ENCODE measurements around the gene INAVA. TPM values are rescaled to one million over a fixed set of nuclear protein-coding genes. Genes with fewer than 3 reads are reported as not detected.

Gene INAVA
- total RNA-seq (under 1 TPM in 4 of 9 donors, not detected in 5; 0.14 to 0.46 (median 0.22) TPM), polyA plus RNA-seq (under 1 TPM in 2 of 3 donors, not detected in 1; 0.03 to 0.24 TPM)
- long read RNA-seq, donor 1, result 0 reads
- long read RNA-seq, donor 2, result 0 reads
- long read RNA-seq, donor 3, result 0 reads
- long read RNA-seq, donor 4, result 0 reads
- long read RNA-seq, donor 5, full-length matches to known transcripts, result 1 of 1 reads
- long read RNA-seq, donor 5, partial matches to known transcripts, result 0 of 1 reads
- long read RNA-seq, donor 5, other reads (novel, unspliced or antisense), result 0 of 1 reads
- long read RNA-seq, donor 6, result 0 reads
- long read RNA-seq, donor 7, result 0 reads
- long read RNA-seq, donor 8, result 0 reads
- long read RNA-seq, donor 9, result 0 reads
- long read RNA-seq, donor 10, result 0 reads

- H3K27ac ChIP-seq, result no peak within 1 kb of the TSS
- H3K27me3 ChIP-seq, result peaks cover 16% of the 10 kb centered on the region
- no peaks in the 10 kb centered on the region for H3K9me3 ChIP-seq (replicated peaks in 1 of 3)
- H3K36me3 ChIP-seq (replicated peaks in 1 of 2), result no peaks in the 10 kb centered on the region
- H3K4me3 ChIP-seq, result no peak within 1 kb of the TSS
- peaks cover 4 to 9% of the 10 kb centered on the region in 2 donors for H3K4me1 ChIP-seq (replicated peaks in 1 of 2)
- WGBS, 4 donors, result 85 to 92% (median 91%) methylated on average over 8 to 15 of the region's 15 CpGs
- TF ChIP-seq POLR2A (IDR thresholded peaks at IDR 0.05), result no peak
- no peak for TF ChIP-seq CTCF (IDR thresholded peaks at IDR 0.05)
- DNase-seq, result no peak
- intact Hi-C loops (cut with DNase I), result no loop called here
Observed at GRCh38 chr1:200894712-200895442, at the start of gene INAVA. Gene INAVA, plus strand, starts transcription at chr1:200894900. Its CDS starts 3,501 bp downstream, at chr1:200898401.

- Histone ChIP-seq H3K27ac (no peak overlapping the region), H3K4me3 (no peak overlapping the region), H3K9me3 (replicated peaks in 1 of 3) (no peaks in the 10 kb centered on the region), H3K36me3 (replicated peaks in 1 of 2) (peaks cover 0 to 59% of the 10 kb centered on the region in 2 donors), H3K4me1 (replicated peaks in 1 of 2) (no peaks in the 10 kb centered on the region), H3K27me3 (no peaks in the 10 kb centered on the region)
- intact Hi-C loops (cut with DNase I), result loop anchor here in 1 of 2 donors (10.0 kb wide), 1 partner anchor 291 kb away; no protein-coding TSS in a partner anchor
- DNase-seq, result no peak
- TF ChIP-seq CTCF (IDR thresholded peaks at IDR 0.05), result no peak
- no peak for TF ChIP-seq POLR2A (IDR thresholded peaks at IDR 0.05)
- WGBS, 4 donors, result 90 to 99% (median 93%) methylated on average over 4 of the region's 4 CpGs
Observed at GRCh38 chr1:200845360-200845759, 49.3 kb upstream of the INAVA start.

GRCh38 chr1:200846398-200846797, 48.3 kb upstream of the INAVA start:
- no peak for DNase-seq
- Histone ChIP-seq H3K9me3 (replicated peaks in 1 of 3) (no peaks in the 10 kb centered on the region), H3K4me3 (no peak overlapping the region), H3K4me1 (replicated peaks in 1 of 2) (no peaks in the 10 kb centered on the region), H3K36me3 (replicated peaks in 1 of 2) (peaks cover 0 to 64% of the 10 kb centered on the region in 2 donors), H3K27me3 (no peaks in the 10 kb centered on the region), H3K27ac (no peak overlapping the region)
- no peak for TF ChIP-seq CTCF (IDR thresholded peaks at IDR 0.05)
- TF ChIP-seq POLR2A (IDR thresholded peaks at IDR 0.05), result no peak
- intact Hi-C loops (cut with DNase I), result loop anchor here in 1 of 2 donors (10.0 kb wide), 1 partner anchor 292 kb away; no protein-coding TSS in a partner anchor
- 91 to 98% (median 97%) methylated on average over 1 of the region's 1 CpG for WGBS, 4 donors

- Histone ChIP-seq H3K27ac (no peak overlapping the region), H3K9me3 (replicated peaks in 1 of 3) (no peaks in the 10 kb centered on the region), H3K4me3 (no peak overlapping the region), H3K4me1 (replicated peaks in 1 of 2) (no peaks in the 10 kb centered on the region), H3K27me3 (no peaks in the 10 kb centered on the region), H3K36me3 (replicated peaks in 1 of 2) (peaks cover 0 to 76% of the 10 kb centered on the region in 2 donors)
- intact Hi-C loops (cut with DNase I), result loop anchor here in 1 of 2 donors (10.0 kb wide), 1 partner anchor 295 kb away; no protein-coding TSS in a partner anchor
- DNase-seq, result no peak
- TF ChIP-seq POLR2A (IDR thresholded peaks at IDR 0.05) (no peak), CTCF (IDR thresholded peaks at IDR 0.05) (no peak)
- 90 to 93% (median 91%) methylated on average over 6 of the region's 6 CpGs for WGBS, 4 donors
Observed at GRCh38 chr1:200849430-200849829, 45.3 kb upstream of the INAVA start.

Measured in adrenal gland (tissue), 19 donors.